C4-2B (cell line): ENCODE data around the gene CRP.

ENCODE experiments used
- CTCF ChIP-seq: fragments of 450-650 bp; conservative IDR thresholded peaks from 2 replicates; pipeline ENCODE4 v1.5.1; 2017; ENCODE audit warnings: mild to moderate bottlenecking
- ZFX ChIP-seq: fragments of 450-650 bp; IDR thresholded peaks from 2 replicates; pipeline ENCODE4 v1.6.1; 2017

GRCh38 chr1:159668739-159669138 is 45.6 kb downstream of the CRP start:
- TF ChIP-seq ZFX (no peak), CTCF (no peak)
